GM20000 (cell line): Measurements from ENCODE around the gene SAMD14.

ENCODE experiments used
- DNase-seq: peaks from one replicate; pipeline ENCODE4 v3.0.0; 2012; ENCODE audit warnings: low spot score
- TF ChIP-seq, protein P1 (sequence below): IDR thresholded peaks from 2 replicates; pipeline ENCODE4 v1.5.1; 2012; ENCODE audit warnings: mild to moderate bottlenecking, control low read depth; ENCODE audit errors: extremely low read depth, missing control alignments

Gene SAMD14

DNA sequence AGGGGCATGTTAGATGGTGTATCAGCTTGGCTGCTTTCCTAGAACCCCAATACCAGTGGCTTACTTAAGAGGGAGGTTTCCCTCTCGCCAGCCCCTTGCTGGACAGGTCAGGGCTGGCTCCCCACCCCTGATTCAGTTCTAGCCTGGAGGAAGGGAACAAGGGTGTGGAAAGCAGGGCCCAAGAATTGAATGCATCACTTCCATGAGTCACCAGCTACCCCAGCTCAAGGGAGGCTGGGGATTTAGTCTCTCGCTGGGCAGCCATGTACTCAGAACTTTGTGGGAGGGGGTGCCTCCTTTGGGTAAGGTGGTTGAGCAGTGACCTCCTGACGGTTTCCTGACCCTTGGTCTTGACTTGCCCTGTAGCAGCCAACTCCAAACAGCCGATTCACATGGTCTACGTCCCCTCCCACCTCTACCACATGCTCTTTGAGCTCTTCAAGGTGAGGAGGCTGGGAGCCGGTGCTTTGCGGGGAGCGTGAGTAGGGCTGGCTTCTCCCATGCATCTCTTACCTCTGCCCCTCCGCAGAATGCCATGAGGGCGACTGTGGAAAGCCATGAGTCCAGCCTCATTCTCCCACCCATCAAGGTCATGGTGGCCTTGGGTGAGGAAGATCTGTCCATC is 22.1 kb downstream of the SAMD14 start:
- no peak for DNase-seq
- TF ChIP-seq, protein P1, sequence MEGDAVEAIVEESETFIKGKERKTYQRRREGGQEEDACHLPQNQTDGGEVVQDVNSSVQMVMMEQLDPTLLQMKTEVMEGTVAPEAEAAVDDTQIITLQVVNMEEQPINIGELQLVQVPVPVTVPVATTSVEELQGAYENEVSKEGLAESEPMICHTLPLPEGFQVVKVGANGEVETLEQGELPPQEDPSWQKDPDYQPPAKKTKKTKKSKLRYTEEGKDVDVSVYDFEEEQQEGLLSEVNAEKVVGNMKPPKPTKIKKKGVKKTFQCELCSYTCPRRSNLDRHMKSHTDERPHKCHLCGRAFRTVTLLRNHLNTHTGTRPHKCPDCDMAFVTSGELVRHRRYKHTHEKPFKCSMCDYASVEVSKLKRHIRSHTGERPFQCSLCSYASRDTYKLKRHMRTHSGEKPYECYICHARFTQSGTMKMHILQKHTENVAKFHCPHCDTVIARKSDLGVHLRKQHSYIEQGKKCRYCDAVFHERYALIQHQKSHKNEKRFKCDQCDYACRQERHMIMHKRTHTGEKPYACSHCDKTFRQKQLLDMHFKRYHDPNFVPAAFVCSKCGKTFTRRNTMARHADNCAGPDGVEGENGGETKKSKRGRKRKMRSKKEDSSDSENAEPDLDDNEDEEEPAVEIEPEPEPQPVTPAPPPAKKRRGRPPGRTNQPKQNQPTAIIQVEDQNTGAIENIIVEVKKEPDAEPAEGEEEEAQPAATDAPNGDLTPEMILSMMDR = no peak

DNA sequence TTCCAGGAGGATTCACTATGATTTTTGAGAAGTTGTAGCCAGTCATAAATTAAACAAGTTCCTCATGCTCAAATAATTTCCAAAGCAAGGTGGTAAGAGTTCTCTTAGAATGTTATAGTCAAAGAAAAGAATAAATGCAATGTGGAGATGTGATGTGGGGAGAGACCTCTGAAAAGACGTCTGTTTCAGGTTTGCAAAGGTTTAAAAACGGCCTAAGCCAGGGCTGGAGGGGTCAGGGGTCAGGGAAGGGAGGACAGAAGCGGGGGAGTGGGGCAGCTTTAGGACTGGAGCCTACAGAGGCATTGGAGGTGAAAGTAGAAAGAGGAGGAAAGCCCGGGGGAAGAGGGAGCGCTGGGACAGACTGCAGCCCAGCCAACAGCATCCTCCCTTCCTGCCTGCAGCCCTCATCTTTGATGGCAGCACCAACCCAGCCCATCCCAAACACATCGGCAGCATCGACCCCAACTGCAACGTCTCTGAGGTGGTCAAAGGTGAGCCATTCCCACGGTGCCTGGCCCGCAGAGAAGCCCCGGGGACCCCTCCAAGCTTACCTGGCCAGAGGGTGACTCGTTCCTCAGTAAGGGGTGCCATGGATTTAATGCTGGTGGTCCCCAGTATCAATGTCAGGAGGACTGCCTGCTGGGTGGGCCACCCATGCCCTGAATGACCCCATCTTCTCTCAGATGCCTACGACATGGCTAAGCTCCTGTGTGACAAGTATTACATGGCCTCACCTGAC is 23.4 kb downstream of the SAMD14 start:
- TF ChIP-seq, protein P1 = no peak

DNA sequence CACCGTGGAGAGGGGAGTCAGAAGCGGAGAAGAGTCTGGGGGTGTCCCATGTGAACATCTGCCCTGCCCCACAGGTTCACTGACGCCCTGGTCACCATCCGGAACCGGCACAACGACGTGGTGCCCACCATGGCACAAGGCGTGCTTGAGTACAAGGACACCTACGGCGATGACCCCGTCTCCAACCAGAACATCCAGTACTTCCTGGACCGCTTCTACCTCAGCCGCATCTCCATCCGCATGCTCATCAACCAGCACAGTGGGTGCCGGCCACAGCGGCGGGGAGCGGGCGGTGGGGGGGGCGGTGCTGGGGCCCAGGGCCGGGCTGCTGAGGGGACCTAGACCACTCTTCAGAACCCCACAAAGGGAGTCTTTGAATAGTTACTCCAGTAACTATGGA is 24.1 kb downstream of the SAMD14 start:
- no peak for DNase-seq
- TF ChIP-seq, protein P1 = no peak

More for the DNA sequence above, 23.4 kb downstream of the SAMD14 start:
- no peak for DNase-seq

- TF ChIP-seq, protein P1 = no peak
These were observed 26.0 kb downstream of the SAMD14 start for GRCh38 chr17:50103941-50104340.

GRCh38 chr17:50103252-50103651 is 26.7 kb downstream of the SAMD14 start:
- TF ChIP-seq, protein P1 = no peak
- DNase-seq = no peak

More at GRCh38 chr17:50103941-50104340, 26.0 kb downstream of the SAMD14 start:
- DNase-seq = no peak

GRCh38 chr17:50102164-50102991 is 27.6 kb downstream of the SAMD14 start:
- DNase-seq = no peak
- TF ChIP-seq, protein P1 = no peak
